GM19397 (cell line): ENCODE measurements around the gene CTNS.

Experiments
- ATAC-seq: cut with Tn5 transposase; IDR thresholded peaks from one replicate; pipeline ENCODE4 v1.9.1; 2021; ENCODE audit warnings: mild to moderate bottlenecking, moderate library complexity; ENCODE audit not compliant: unreplicated experiment

CTNS gene

DNA sequence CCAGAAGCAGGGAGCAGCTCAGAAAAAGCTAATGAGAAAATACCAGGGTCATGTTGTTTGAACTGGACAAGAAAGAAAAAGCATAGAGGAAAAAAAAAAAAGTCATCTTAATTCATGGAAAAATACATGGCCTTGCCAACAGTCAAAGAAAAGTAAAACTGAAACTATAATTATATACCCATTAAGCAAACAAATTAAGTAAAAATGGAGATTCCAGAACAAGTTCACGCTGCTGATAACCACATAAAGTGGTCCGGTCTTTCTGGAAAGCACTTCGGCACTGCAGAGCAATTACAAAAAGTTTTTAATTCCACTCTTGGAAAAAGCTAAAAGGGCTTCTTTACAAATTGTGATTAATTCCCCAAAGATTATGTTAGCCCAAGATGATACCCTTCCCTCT, 71.8 kb downstream of the CTNS start:
- no peak for ATAC-seq

DNA sequence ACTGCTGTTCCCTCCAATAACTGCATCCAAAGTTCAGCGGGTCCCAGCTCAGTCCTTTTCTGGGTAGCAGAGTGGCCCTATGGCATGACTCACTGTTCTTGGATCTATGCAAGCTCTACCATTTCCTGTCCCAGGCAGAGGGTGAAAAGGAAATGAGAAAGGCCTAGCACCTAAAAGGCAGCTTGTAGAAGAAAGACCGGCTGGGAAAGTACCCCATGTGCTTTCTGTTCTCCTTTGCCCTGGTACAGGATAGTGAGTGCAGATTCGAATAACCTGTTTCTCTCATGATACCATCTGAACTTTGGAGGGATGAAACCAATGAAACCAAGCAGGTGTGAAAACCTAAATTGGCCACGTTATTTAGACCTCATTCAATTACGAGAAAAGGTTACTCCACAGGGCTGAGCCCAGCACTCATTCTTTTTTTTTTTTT, 74.4 kb downstream of the CTNS start:
- peak; percentile 91 for ATAC-seq
